Adrenal gland (tissue), 5 donors: ENCODE results near the gene LAMC3.

Source experiments
- POLR2A ChIP-seq, 2 donors: fragments of 450-650 bp; IDR thresholded peaks; one replicate each; pipeline ENCODE4 v1.6.1; 2017; ENCODE audit warnings: antibody characterized with exemption in 2 of 2, mild to moderate bottlenecking in 2 of 2, moderate library complexity in 1 of 2
- TF ChIP-seq, protein P1 (sequence below), 6 experiments: fragments of 450-650 bp in 4 of 6; fragments of 200-600 bp in 2 of 6; sonication (generic) in 1 of 6; IDR thresholded peaks; 1 replicate in 5 of 6; 2 replicates in 1 of 6; pipeline versions ENCODE4 v1.5.1 to v1.8.0; 2016 to 2021; ENCODE audit warnings: antibody characterized with exemption in 6 of 6, mild to moderate bottlenecking in 2 of 6, moderate library complexity in 1 of 6
- donor health status: DM: no; HTN: no; CAD: no.

DNA sequence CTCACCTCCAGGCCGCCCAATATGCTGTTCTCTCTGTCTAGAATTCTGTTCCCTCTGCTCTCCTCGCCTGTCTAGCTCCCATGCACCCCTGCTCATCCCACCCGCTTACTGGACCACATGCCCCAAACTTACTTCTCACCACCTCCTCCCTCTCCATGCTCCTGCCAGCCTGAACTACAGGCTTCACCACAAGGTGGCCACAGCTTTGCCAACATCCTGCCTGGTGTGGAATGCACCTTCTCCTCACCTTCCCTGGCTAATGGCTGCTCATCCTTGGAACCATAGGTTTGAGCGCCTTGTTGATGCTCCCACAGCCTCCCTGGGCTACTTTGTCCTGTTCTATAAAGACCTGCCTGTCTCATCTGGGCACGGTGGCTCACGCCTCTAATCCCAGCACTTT is 9.6 kb downstream of the LAMC3 start:
- TF ChIP-seq, protein P1, sequence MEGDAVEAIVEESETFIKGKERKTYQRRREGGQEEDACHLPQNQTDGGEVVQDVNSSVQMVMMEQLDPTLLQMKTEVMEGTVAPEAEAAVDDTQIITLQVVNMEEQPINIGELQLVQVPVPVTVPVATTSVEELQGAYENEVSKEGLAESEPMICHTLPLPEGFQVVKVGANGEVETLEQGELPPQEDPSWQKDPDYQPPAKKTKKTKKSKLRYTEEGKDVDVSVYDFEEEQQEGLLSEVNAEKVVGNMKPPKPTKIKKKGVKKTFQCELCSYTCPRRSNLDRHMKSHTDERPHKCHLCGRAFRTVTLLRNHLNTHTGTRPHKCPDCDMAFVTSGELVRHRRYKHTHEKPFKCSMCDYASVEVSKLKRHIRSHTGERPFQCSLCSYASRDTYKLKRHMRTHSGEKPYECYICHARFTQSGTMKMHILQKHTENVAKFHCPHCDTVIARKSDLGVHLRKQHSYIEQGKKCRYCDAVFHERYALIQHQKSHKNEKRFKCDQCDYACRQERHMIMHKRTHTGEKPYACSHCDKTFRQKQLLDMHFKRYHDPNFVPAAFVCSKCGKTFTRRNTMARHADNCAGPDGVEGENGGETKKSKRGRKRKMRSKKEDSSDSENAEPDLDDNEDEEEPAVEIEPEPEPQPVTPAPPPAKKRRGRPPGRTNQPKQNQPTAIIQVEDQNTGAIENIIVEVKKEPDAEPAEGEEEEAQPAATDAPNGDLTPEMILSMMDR (IDR thresholded peaks at IDR 0.05), result no peak
- no peak for TF ChIP-seq POLR2A (IDR thresholded peaks at IDR 0.05)
